GM12892 (cell line): ENCODE data around the gene PARVB.

Source experiments
- POLR2A ChIP-seq: IDR thresholded peaks from 2 replicates; pipeline ENCODE4 v1.6.1; 2011; ENCODE audit warnings: low read depth, low read length, control low read depth
- POLR2AphosphoS5 ChIP-seq: IDR thresholded peaks from 2 replicates; pipeline ENCODE4 v1.6.1; 2011; ENCODE audit warnings: low read depth, low read length, control low read depth
- TAF1 ChIP-seq: IDR thresholded peaks from 2 replicates; pipeline ENCODE4 v1.6.1; 2011; ENCODE audit warnings: low read depth, mild to moderate bottlenecking, control low read depth, low read length, borderline replicate concordance

GRCh38 chr22:44067901-44068300 is 43.8 kb downstream of the PARVB start:
- no peak for TF ChIP-seq POLR2AphosphoS5
- TF ChIP-seq POLR2A = no peak
- TF ChIP-seq TAF1 = no peak
